HG03060 (cell line): Measurements from ENCODE around the gene GSN.

ENCODE experiments used
- ATAC-seq: cut with Tn5 transposase; IDR thresholded peaks from one replicate; pipeline ENCODE4 v1.9.1; 2021; ENCODE audit warnings: low read depth, moderate number of reproducible peaks; ENCODE audit not compliant: unreplicated experiment

GSN gene

DNA sequence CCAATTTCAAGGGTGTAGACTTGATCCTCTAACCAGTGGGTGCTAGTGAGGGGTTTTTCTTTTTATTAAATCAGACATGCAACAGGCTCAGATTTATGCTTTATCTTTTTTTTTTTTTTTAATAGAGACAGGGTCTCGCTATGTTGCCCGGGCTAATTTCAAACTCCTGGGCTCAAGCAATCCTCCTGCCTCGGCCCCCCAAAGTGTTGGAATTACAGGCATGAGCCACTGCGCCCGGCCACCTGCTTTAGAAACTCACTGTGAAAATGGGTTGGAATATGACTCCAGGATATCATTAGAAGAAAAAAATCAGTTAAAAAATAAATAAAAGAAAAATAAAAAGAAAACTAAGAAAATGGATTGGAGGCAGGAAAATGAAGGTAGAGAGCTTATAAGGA lies 51.4 kb downstream of the GSN start:
- ATAC-seq: no peak

- ATAC-seq: no peak
These were observed 53.1 kb downstream of the GSN start for GRCh38 chr9:121321016-121321503.

DNA sequence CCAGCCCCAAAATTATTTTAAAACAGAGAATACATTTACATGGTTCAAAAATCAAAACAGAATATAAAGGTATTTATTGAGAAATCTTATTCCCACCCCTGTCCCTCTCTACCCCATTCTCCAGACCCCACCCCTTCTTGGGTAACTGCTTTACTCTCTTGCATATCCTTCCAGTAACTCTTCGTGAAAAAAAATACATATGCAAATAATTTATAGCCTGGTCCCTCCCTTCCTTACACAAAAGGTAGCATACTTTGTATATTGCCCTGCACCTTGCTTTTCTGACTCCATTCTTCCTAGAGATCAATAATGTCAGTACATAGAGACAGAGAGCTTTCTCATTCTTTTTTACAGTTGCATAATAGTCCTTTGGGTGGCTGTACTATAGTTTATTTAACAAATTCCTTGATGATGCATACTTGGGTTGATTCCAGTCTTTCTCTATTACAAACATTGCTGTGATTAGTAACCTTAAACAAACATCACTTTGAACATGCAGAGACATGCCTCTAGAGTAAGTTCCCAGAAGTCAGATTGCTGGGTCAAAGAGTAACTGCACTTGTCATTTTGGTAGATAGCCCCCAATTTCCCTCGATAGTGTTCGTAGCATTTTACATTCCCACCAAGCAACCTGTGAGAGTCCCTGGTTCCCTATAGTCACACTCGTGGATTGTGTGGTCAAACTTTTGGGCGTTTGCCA lies 54.2 kb downstream of the GSN start:
- ATAC-seq: no peak

- ATAC-seq: no peak
These were observed 54.9 kb downstream of the GSN start for GRCh38 chr9:121322737-121323448.

DNA sequence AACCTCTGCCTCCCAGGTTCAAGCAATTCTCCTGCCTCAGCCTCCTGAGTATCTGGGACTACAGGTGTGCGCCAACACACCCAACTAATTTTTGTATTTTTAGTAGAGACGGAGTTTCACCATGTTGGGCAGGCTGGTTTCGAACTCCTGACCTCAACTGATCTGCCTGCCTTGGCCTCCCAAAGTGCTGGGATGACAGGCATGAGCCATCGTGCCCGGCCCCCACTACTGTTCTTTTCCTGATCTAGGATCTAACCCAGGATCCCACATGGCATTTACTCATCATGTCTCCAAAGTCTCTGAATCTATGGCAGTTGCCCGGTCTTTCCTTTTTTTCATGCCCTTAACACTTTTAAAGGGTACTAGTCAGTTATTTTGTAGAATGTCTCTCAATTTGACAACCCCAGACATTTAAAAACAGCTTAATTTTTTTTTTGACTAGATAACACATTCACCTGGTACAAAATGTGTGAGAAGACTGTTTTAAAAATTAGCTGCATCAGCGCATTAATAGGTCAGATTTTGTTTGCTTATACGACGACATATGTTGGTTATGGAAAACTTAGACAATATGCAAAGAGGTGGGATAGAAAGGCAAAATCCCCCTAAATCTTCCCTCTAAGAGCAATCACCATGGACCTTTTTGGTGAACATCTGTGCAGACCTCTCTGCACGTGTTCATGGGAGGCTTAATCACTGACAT lies 55.6 kb downstream of the GSN start:
- ATAC-seq: no peak

- no peak for ATAC-seq
These were observed 56.4 kb downstream of the GSN start for GRCh38 chr9:121324316-121324715.

- ATAC-seq: no peak
These were observed 56.8 kb downstream of the GSN start for GRCh38 chr9:121324755-121325154.

GRCh38 chr9:121325387-121325786 lies 57.4 kb downstream of the GSN start:
- ATAC-seq: no peak

GRCh38 chr9:121326130-121326838 lies 58.3 kb downstream of the GSN start:
- no peak for ATAC-seq

DNA sequence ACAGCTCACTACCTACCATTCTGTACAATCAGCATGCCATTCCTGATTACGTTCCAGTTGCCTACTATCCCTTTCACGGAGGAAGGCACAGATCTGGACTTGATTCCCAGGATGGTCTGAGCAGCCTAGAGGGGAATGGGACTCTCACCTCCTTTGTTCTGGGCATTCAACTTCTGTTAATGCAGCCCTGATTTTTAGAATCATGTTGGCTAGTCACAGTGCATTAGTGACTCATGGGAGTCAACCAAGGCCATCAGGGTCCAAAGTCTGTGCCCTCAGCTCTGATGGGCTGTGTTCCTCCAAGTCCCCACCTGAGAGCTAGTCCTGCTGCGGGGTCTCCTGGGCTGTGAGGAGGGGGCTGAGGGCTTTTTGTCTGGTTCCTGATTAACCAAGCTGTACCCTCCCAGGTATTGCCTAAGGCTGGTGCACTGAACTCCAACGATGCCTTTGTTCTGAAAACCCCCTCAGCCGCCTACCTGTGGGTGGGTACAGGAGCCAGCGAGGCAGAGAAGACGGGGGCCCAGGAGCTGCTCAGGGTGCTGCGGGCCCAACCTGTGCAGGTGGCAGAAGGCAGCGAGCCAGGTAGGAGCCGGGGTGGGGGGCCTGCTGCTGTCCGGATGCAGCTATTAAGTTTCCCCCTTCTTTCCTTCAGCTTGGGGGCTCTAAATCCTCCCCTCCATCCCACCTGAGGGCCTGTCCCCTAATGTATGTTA lies 59.1 kb downstream of the GSN start:
- no peak for ATAC-seq

- ATAC-seq: no peak
These were observed 60.5 kb downstream of the GSN start for GRCh38 chr9:121328476-121328875.

DNA sequence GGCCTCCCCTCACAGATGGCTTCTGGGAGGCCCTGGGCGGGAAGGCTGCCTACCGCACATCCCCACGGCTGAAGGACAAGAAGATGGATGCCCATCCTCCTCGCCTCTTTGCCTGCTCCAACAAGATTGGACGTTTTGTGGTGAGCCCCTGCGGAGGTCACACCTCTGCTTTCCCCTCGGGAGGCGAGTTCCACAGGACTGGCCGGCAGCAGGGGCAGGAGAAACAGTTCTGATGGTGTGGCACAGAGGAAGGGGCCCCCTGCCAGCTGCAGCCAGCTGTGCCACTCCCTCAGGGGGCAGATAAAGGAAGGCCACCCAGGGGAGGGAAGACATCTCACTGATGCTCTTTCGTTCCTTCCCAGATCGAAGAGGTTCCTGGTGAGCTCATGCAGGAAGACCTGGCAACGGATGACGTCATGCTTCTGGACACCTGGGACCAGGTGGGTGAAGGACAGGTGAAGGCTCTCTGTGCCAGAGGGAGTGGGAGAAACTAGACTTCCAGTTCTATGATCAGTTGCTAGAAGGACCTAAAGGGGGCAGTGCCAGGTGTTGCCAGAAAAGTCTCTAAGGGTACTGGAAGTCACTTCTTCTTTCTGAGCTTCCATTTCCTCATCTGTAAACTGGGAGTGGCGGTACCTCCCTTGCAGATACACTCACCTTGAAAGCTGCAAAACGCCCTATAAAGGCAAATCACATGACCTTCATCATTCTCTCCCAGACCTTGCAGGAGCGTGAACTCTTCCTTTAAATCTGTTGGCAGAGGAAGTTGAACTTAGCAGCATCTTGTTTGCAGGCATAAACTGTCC lies 61.1 kb downstream of the GSN start:
- ATAC-seq: no peak

DNA sequence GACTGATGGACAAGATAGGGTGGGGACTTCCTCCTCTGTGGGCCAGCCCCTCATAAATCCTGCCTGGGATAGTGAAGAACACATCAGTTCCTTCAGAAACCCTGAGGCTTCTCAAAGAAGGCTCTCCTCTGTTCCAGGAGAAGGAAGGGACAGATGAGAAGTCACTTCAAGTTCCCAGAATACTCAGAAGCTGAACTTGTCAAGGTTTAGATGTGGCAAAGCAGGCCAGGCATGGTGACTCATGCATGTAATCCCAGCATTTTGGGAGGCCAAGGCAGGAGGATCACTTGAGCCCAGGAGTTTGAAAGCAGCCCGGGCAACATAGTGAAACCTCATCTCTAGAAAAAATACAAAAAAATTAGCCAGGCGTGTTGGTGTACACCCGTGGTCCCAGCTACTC lies 63.6 kb downstream of the GSN start:
- no peak for ATAC-seq

DNA sequence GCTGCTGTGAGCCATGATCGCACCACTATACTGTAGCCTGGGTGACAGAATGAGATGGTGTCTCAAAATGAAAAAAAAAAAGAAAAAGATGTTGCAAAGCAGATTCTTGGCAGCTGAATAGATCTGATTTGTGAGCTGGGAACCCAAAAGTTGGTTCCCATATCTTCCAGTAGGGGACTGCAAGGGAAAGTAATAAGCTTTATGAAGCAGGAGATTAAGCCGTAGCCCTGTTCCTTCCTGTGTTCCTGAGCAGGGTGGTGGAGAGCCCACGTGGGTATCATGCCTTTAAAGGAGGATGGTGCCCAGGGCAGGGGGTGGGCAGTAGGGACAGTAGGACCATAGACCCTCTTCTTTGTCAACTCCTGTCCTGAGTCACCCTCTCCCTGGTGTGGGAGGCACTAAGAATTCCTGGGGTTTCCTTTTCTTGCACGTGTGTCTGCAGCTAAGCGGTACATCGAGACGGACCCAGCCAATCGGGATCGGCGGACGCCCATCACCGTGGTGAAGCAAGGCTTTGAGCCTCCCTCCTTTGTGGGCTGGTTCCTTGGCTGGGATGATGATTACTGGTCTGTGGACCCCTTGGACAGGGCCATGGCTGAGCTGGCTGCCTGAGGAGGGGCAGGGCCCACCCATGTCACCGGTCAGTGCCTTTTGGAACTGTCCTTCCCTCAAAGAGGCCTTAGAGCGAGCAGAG lies 64.2 kb downstream of the GSN start:
- no peak for ATAC-seq

DNA sequence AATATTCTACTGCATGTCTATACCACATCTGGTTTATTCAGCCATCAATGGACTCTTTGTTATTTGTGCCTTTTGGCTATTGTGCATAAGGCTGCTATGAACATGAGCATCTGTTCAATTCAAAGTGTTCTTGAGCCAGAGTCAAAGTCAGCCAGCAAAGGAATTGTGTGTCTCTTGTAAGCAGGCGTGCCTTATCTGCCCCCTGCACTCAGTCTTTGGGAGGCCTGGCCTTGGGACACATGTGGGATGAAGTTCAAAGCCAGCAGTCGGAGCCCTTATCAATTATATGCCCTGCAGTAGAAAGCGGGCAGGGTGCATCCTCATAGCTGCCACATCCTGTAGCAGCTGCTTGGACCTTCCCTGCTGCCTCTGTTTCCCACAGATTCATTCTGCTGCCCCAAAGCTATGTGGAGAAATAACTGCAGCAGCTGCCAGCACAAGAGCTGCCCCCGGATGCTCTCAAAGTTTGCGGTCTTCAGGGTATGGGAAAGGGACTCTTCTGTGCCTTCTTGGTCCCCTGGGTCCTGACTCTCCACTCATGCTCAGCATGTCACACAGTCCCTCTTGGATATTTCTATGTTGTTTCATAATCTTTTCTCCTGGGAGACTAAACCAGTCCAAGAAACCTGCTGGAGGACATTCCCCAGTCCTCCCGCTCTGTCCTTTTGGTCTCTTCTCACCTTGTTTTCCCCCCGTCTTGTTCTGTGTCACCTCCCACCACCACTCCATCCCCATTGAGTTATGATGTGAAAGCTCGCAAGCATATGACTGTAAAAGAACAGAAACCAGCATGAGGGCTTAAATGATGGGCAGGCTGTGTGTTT lies 66.2 kb downstream of the GSN start:
- no peak for ATAC-seq

GRCh38 chr9:121336665-121337064 lies 68.7 kb downstream of the GSN start:
- no peak for ATAC-seq

DNA sequence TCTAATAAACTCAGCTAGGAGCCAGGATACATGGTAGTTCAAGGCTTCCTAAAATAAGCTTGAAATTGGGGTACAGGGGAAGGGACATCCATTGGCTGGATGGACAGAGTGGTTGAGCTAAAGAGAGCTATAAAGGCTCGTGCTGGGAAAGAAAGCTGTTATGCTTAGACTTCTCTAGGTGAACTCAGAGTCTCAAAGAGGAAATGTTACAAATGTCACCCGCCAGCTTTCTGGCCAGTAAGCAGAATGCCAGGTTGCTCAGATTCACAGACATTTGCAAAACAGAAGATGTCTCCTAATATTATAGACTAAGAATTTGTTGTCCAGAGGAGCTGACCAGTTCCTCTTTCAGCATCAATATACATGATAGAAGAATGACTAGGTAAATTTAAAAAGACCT lies 71.5 kb downstream of the GSN start:
- no peak for ATAC-seq
